Transverse colon (tissue), 4 donors: ENCODE results near the gene IFT81.

Source experiments
- CTCF ChIP-seq, 5 experiments: fragments of 200-600 bp in 3 of 5; fragments of 450-650 bp in 2 of 5; sonication (generic) in 3 of 5; IDR thresholded peaks; 1 replicate in 2 of 5; 2 replicates in 3 of 5; pipeline ENCODE4 v1.5.1; 2016 to 2017; ENCODE audit warnings: antibody characterized with exemption in 5 of 5, inconsistent platforms in 3 of 5, mild to moderate bottlenecking in 2 of 5, moderate library complexity in 1 of 5
- POLR2A ChIP-seq: fragments of 450-650 bp; IDR thresholded peaks from one replicate; pipeline ENCODE4 v1.6.1; 2016; ENCODE audit warnings: antibody characterized with exemption, mild to moderate bottlenecking, moderate library complexity
- POLR2AphosphoS5 ChIP-seq, 3 donors: sonication (generic); formaldehyde crosslinking; IDR thresholded peaks; one replicate each; pipeline ENCODE4 v1.6.1; 2016; ENCODE audit warnings: antibody characterized with exemption in 3 of 3

GRCh38 chr12:110246636-110247339 is 122.6 kb downstream of the IFT81 start:
- TF ChIP-seq POLR2A (no peak), CTCF (IDR thresholded peaks at IDR 0.05) (no peak), POLR2AphosphoS5 (IDR thresholded peaks at IDR 0.05) (peak in 2 of 3 donors; percentile 64 to 66)
